ENCODE results near the gene OR2G6.
"Not testable (repeated sequence)": the region's sequence is repeated elsewhere in the genome, so short reads cannot be mapped to it uniquely, and the experiment has no call there.

Gene OR2G6

GRCh38 chr1:248574657-248575056, 66.8 kb downstream of the OR2G6 start, which contains the start of gene OR2T34:
Gene OR2T34 (minus strand): TSS chr1:248574757. CDS start chr1:248574757, 0 bp downstream.
- DNase-seq (ENCODE audit: low spot score), result not testable (repeated sequence)

- no peak for DNase-seq (ENCODE audit: low spot score)
Measured at GRCh38 chr1:248576260-248576980, 68.5 kb downstream of the OR2G6 start.
